Thyroid gland (tissue), 4 donors: ENCODE measurements around the gene LEFTY2.
"Not testable (repeated sequence)": the region's sequence is repeated elsewhere in the genome, so short reads cannot be mapped to it uniquely, and the experiment has no call there.

Experiments used
- POLR2A ChIP-seq, 2 donors: fragments of 450-650 bp; IDR thresholded peaks; one replicate each; pipeline ENCODE4 v1.6.1; 2017; ENCODE audit warnings: antibody characterized with exemption in 2 of 2, mild to moderate bottlenecking in 2 of 2, moderate library complexity in 1 of 2
- TF ChIP-seq, protein P1 (sequence below), 6 experiments: fragments of 200-600 bp in 3 of 6; fragments of 450-650 bp in 3 of 6; sonication (generic) in 3 of 6; IDR thresholded peaks; one replicate each; pipeline ENCODE4 v1.5.1; 2016 to 2019; ENCODE audit warnings: antibody characterized with exemption in 6 of 6, mild to moderate bottlenecking in 2 of 6, inconsistent platforms in 1 of 6, moderate library complexity in 1 of 6

DNA sequence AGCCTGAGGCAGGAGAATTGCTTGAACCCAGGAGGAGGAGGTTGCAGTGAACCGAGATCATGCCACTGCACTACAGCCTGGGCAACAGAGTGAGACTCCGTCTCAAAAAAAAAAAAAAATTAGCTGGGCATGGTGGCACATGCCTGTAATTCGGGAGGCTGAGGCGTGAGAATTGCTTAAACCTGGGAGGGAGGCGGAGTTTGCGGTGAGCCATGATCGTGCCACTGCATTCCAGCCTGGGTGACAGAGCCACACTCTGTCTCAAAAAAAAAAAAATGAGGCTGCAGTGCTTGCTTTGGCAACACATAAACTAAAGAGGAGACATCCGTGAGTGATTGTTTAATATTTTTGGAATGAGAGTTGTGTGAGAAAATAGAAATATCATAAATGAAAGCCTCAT is 4.9 kb downstream of the LEFTY2 start:
- TF ChIP-seq, protein P1, sequence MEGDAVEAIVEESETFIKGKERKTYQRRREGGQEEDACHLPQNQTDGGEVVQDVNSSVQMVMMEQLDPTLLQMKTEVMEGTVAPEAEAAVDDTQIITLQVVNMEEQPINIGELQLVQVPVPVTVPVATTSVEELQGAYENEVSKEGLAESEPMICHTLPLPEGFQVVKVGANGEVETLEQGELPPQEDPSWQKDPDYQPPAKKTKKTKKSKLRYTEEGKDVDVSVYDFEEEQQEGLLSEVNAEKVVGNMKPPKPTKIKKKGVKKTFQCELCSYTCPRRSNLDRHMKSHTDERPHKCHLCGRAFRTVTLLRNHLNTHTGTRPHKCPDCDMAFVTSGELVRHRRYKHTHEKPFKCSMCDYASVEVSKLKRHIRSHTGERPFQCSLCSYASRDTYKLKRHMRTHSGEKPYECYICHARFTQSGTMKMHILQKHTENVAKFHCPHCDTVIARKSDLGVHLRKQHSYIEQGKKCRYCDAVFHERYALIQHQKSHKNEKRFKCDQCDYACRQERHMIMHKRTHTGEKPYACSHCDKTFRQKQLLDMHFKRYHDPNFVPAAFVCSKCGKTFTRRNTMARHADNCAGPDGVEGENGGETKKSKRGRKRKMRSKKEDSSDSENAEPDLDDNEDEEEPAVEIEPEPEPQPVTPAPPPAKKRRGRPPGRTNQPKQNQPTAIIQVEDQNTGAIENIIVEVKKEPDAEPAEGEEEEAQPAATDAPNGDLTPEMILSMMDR (IDR thresholded peaks at IDR 0.05) = not testable (repeated sequence)
- not testable (repeated sequence) for TF ChIP-seq POLR2A (IDR thresholded peaks at IDR 0.05)
